ENCODE data around the gene CT45A7. TPM values are rescaled to one million over a fixed set of nuclear protein-coding genes. Genes with fewer than 3 reads are reported as not detected.
"Not testable (repeated sequence)": the region's sequence is repeated elsewhere in the genome, so short reads cannot be mapped to it uniquely, and the experiment has no call there.

The CT45A7 gene, protein sequence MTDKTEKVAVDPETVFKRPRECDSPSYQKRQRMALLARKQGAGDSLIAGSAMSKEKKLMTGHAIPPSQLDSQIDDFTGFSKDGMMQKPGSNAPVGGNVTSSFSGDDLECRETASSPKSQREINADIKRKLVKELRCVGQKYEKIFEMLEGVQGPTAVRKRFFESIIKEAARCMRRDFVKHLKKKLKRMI
- not detected for total RNA-seq

DNA sequence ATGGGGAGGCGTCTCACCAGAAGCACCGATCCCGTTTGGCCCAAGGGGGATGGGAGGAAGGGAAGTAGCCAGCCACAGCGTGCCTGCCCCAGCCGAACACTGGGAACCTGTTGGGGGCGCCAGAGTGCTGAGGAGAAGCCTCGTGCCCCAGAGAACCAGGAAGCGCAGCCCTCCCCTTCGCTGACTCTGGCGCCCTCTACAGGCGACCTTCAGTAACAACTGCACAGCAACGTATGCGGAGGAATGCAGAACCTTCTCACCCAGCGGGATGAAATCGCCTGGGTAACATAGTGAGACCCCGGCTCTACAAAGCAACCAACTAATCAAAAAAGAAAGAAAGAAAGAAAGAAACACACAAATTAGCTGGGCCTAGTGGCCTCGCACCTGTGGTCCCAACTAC lies at the start of gene CT45A7:
TSS of gene CT45A7 (minus strand) at position 101 of the 400 bp plus-strand sequence. CDS start 3,747 bp downstream, outside the sequence.
- H3K36me3 ChIP-seq; H3K4me3 ChIP-seq (replicated peaks in 1 of 3); DNase-seq; H3K27me3 ChIP-seq; H3K9me3 ChIP-seq; intact Hi-C loops (cut with DNase I); H3K27ac ChIP-seq; H3K4me1 ChIP-seq: not testable (repeated sequence)
- no CpG with 5 or more reads among the region's 17 CpGs for WGBS, 2 donors

DNA sequence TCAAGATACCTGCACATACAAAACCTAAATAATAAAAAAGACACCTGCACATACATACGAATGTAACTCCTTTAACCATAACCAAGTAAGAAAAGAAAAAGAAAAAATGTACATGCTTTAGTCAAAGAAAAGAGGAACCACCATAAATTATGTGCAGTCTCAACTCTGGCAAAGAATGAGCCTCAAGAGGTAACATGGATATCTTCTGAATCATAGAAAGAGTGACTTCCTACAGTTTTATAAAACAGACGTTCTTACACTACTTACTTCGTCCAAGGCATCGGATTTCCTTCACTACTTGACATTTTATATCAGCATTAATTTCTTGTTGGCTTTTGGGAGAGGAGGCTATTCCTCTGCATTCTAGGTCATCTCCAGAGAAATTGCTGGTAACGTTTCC lies 45.7 kb upstream of the CT45A7 start:
- H3K4me3 ChIP-seq (replicated peaks in 1 of 3); intact Hi-C loops (cut with DNase I); H3K4me1 ChIP-seq; H3K27me3 ChIP-seq; H3K36me3 ChIP-seq; H3K27ac ChIP-seq; DNase-seq; H3K9me3 ChIP-seq: not testable (repeated sequence)
- 63 to 69% methylated on average over 4 to 5 of the region's 5 CpGs for WGBS, 2 donors

- H3K9me3 ChIP-seq; intact Hi-C loops (cut with DNase I); H3K27ac ChIP-seq; H3K27me3 ChIP-seq; DNase-seq; H3K36me3 ChIP-seq; H3K4me3 ChIP-seq (replicated peaks in 1 of 3); H3K4me1 ChIP-seq: not testable (repeated sequence)
- WGBS, 2 donors = no CpG with 5 or more reads among the region's 17 CpGs
These were observed 34.6 kb upstream of the CT45A7 start, which contains the start of gene CT45A9 for GRCh38 chrX:135871712-135872111. TSS of gene CT45A9 (minus strand) at chrX:135871812. CDS start at chrX:135868061, 3,751 bp downstream.

DNA sequence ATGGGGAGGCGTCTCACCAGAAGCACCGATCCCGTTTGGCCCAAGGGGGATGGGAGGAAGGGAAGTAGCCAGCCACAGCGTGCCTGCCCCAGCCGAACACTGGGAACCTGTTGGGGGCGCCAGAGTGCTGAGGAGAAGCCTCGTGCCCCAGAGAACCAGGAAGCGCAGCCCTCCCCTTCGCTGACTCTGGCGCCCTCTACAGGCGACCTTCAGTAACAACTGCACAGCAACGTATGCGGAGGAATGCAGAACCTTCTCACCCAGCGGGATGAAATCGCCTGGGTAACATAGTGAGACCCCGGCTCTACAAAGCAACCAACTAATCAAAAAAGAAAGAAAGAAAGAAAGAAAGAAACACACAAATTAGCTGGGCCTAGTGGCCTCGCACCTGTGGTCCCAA lies 17.4 kb upstream of the CT45A7 start, which contains the start of gene CT45A8:
TSS of gene CT45A8 (minus strand) at position 101 of the 400 bp plus-strand sequence. CDS start 3,755 bp downstream, outside the sequence.
- H3K27ac ChIP-seq; intact Hi-C loops (cut with DNase I); DNase-seq; H3K36me3 ChIP-seq; H3K4me3 ChIP-seq (replicated peaks in 1 of 3); H3K4me1 ChIP-seq; H3K9me3 ChIP-seq; H3K27me3 ChIP-seq: not testable (repeated sequence)
- WGBS, 2 donors = no CpG with 5 or more reads among the region's 17 CpGs

DNA sequence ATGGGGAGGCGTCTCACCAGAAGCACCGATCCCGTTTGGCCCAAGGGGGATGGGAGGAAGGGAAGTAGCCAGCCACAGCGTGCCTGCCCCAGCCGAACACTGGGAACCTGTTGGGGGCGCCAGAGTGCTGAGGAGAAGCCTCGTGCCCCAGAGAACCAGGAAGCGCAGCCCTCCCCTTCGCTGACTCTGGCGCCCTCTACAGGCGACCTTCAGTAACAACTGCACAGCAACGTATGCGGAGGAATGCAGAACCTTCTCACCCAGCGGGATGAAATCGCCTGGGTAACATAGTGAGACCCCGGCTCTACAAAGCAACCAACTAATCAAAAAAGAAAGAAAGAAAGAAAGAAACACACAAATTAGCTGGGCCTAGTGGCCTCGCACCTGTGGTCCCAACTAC lies 17.2 kb downstream of the CT45A7 start, which contains the start of gene CT45A2:
TSS of gene CT45A2 (minus strand) at position 101 of the 400 bp plus-strand sequence. CDS start 3,747 bp downstream, outside the sequence.
- H3K36me3 ChIP-seq; H3K4me3 ChIP-seq (replicated peaks in 1 of 3); intact Hi-C loops (cut with DNase I); H3K27ac ChIP-seq; DNase-seq; H3K27me3 ChIP-seq; H3K9me3 ChIP-seq; H3K4me1 ChIP-seq: not testable (repeated sequence)
- WGBS, 2 donors = no CpG with 5 or more reads among the region's 17 CpGs

DNA sequence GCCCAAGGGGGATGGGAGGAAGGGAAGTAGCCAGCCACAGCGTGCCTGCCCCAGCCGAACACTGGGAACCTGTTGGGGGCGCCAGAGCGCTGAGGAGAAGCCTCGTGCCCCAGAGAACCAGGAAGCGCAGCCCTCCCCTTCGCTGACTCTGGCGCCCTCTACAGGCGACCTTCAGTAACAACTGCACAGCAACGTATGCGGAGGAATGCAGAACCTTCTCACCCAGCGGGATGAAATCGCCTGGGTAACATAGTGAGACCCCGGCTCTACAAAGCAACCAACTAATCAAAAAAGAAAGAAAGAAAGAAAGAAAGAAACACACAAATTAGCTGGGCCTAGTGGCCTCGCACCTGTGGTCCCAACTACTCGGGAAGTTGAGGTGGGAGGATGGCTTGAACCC lies 34.4 kb downstream of the CT45A7 start, which contains the start of gene CT45A6:
TSS of gene CT45A6 (minus strand) at position 101 of the 400 bp plus-strand sequence. CDS start 3,794 bp downstream, outside the sequence.
- H3K4me1 ChIP-seq; H3K9me3 ChIP-seq; H3K27me3 ChIP-seq; intact Hi-C loops (cut with DNase I); H3K4me3 ChIP-seq (replicated peaks in 1 of 3); H3K36me3 ChIP-seq; DNase-seq; H3K27ac ChIP-seq: not testable (repeated sequence)
- WGBS, 2 donors = no CpG with 5 or more reads among the region's 16 CpGs

- H3K36me3 ChIP-seq; H3K4me3 ChIP-seq (replicated peaks in 1 of 3); H3K27me3 ChIP-seq; intact Hi-C loops (cut with DNase I); DNase-seq; H3K27ac ChIP-seq; H3K4me1 ChIP-seq; H3K9me3 ChIP-seq: not testable (repeated sequence)
- no CpG with 5 or more reads among the region's 16 CpGs for WGBS, 2 donors
These were observed 51.7 kb downstream of the CT45A7 start, which contains the start of gene CT45A5 for GRCh38 chrX:135785403-135785802. TSS of gene CT45A5 (minus strand) at chrX:135785503. CDS start at chrX:135781729, 3,774 bp downstream.

Other genes starting within 250 kb of the CT45A7 start
- gene CT45A1, start 123.6 kb downstream of the CT45A7 start, total RNA-seq = not detected
- not detected for gene CT45A3, start 69.1 kb downstream of the CT45A7 start, total RNA-seq
- gene CT45A5, start 51.8 kb downstream of the CT45A7 start, total RNA-seq = not detected
- not detected for gene CT45A6, start 34.5 kb downstream of the CT45A7 start, total RNA-seq
- gene CT45A2, start 17.3 kb downstream of the CT45A7 start, total RNA-seq = not detected
- gene CT45A8, start 17.3 kb upstream of the CT45A7 start, total RNA-seq = not detected
- not detected for gene CT45A9, start 34.5 kb upstream of the CT45A7 start, total RNA-seq
- gene CT45A10, start 56.2 kb upstream of the CT45A7 start, total RNA-seq = not detected
- gene SAGE1, start 56.4 kb upstream of the CT45A7 start, total RNA-seq = not detected
- gene MMGT1, start 136.7 kb upstream of the CT45A7 start, total RNA-seq = 10 to 100 TPM; 31.2 to 43.7 (median 37.4) TPM
- 10 to 100 TPM; 15.2 to 21.7 (median 18.5) TPM for gene SLC9A6, start 148.2 kb upstream of the CT45A7 start, total RNA-seq

Measured in thyroid gland (tissue), 4 donors.